Measurements from ENCODE around the gene OR10X1. TPM values are rescaled to one million over a fixed set of nuclear protein-coding genes. Genes with fewer than 3 reads are reported as not detected.

The OR10X1 gene
- not detected in 2 replicates for total RNA-seq

GRCh38 chr1:158579733-158580132 is at the start of gene OR10X1:
Gene OR10X1 (minus strand): TSS chr1:158579899. CDS start chr1:158579899, 0 bp downstream.
- intact Hi-C loops (cut with micrococcal nuclease): no loop called here

- intact Hi-C loops (cut with micrococcal nuclease): no loop called here
These were observed 34.1 kb upstream of the OR10X1 start for GRCh38 chr1:158613764-158614163.

GRCh38 chr1:158611916-158612315 is 32.2 kb upstream of the OR10X1 start:
- intact Hi-C loops (cut with micrococcal nuclease): no loop called here

GRCh38 chr1:158607296-158607695 is 27.6 kb upstream of the OR10X1 start:
- intact Hi-C loops (cut with micrococcal nuclease): no loop called here

GRCh38 chr1:158604968-158605367 is 25.3 kb upstream of the OR10X1 start, which contains the start of gene OR10Z1:
Gene OR10Z1 (plus strand): TSS chr1:158605268. CDS start chr1:158606439, 1,171 bp downstream.
- intact Hi-C loops (cut with micrococcal nuclease): no loop called here

GRCh38 chr1:158600735-158601134 is 21.0 kb upstream of the OR10X1 start:
- intact Hi-C loops (cut with micrococcal nuclease): no loop called here

- intact Hi-C loops (cut with micrococcal nuclease): no loop called here
These were observed 7.2 kb upstream of the OR10X1 start for GRCh38 chr1:158586942-158587341.

- intact Hi-C loops (cut with micrococcal nuclease): no loop called here
These were observed 4.3 kb upstream of the OR10X1 start for GRCh38 chr1:158583962-158584361.

GRCh38 chr1:158577561-158577960 is 2.1 kb downstream of the OR10X1 start:
- intact Hi-C loops (cut with micrococcal nuclease): no loop called here

GRCh38 chr1:158572226-158572625 is 7.5 kb downstream of the OR10X1 start:
- intact Hi-C loops (cut with micrococcal nuclease): no loop called here

GRCh38 chr1:158570480-158570879 is 9.2 kb downstream of the OR10X1 start, which contains the start of gene OR6P1:
Gene OR6P1 (minus strand): TSS chr1:158570580. CDS start chr1:158563604, 6,976 bp downstream.
- intact Hi-C loops (cut with micrococcal nuclease): no loop called here

GRCh38 chr1:158564608-158565007 is 15.1 kb downstream of the OR10X1 start:
- intact Hi-C loops (cut with micrococcal nuclease): no loop called here

GRCh38 chr1:158563853-158564252 is 15.8 kb downstream of the OR10X1 start:
- intact Hi-C loops (cut with micrococcal nuclease): no loop called here

GRCh38 chr1:158559696-158560095 is 20.0 kb downstream of the OR10X1 start:
- intact Hi-C loops (cut with micrococcal nuclease): no loop called here

GRCh38 chr1:158554352-158554751 is 25.3 kb downstream of the OR10X1 start, which contains the start of gene OR6Y1:
Gene OR6Y1 (minus strand): TSS chr1:158554405. CDS start chr1:158548105, 6,300 bp downstream.
- intact Hi-C loops (cut with micrococcal nuclease): no loop called here

- intact Hi-C loops (cut with micrococcal nuclease): no loop called here
These were observed 27.4 kb downstream of the OR10X1 start for GRCh38 chr1:158552296-158552695.

GRCh38 chr1:158547533-158547932 is 32.2 kb downstream of the OR10X1 start:
- intact Hi-C loops (cut with micrococcal nuclease): no loop called here

GRCh38 chr1:158537609-158538008 is 42.1 kb downstream of the OR10X1 start:
- intact Hi-C loops (cut with micrococcal nuclease): no loop called here

- intact Hi-C loops (cut with micrococcal nuclease): no loop called here
These were observed 45.2 kb downstream of the OR10X1 start for GRCh38 chr1:158534496-158534895.

Other genes starting within 250 kb of the OR10X1 start
- gene CD1B, start 248.4 kb downstream of the OR10X1 start, total RNA-seq: not detected in 2 replicates
- gene CD1E, start 226.0 kb downstream of the OR10X1 start, total RNA-seq: not detected in 2 replicates
- gene OR10T2, start 180.4 kb downstream of the OR10X1 start, total RNA-seq: not detected in 2 replicates
- not detected in 2 replicates for gene OR10K2, start 153.7 kb downstream of the OR10X1 start, total RNA-seq
- not detected in 2 replicates for gene OR10K1, start 118.1 kb downstream of the OR10X1 start, total RNA-seq
- gene OR10R2, start 107.7 kb downstream of the OR10X1 start, total RNA-seq: not detected in 2 replicates
- not detected in 2 replicates for gene OR6Y1, start 25.5 kb downstream of the OR10X1 start, total RNA-seq
- gene OR6P1, start 9.3 kb downstream of the OR10X1 start, total RNA-seq: not detected in 2 replicates
- not detected in 2 replicates for gene OR10Z1, start 25.4 kb upstream of the OR10X1 start, total RNA-seq
- not detected in 2 replicates for gene SPTA1, start 106.8 kb upstream of the OR10X1 start, total RNA-seq
- not detected in 2 replicates for gene OR6K2, start 120.8 kb upstream of the OR10X1 start, total RNA-seq
- not detected in 2 replicates for gene OR6K3, start 140.8 kb upstream of the OR10X1 start, total RNA-seq
- gene OR6K6, start 174.8 kb upstream of the OR10X1 start, total RNA-seq: not detected in 2 replicates
- not detected in 2 replicates for gene OR6N1, start 192.3 kb upstream of the OR10X1 start, total RNA-seq
- not detected in 2 replicates for gene OR6N2, start 201.3 kb upstream of the OR10X1 start, total RNA-seq

Data from T-helper 2 cell treated with Interferon-gamma antibody and Interleukin-4, amounts not matched to agents 100 ng/mL and 5 ng/mL, for 36 hours (primary cell).